ENCODE results near the gene SYCE1.
"Not testable (repeated sequence)": the region's sequence is repeated elsewhere in the genome, so short reads cannot be mapped to it uniquely, and the experiment has no call there.

Gene SYCE1

GRCh38 chr10:133557381-133557780 is 8.0 kb downstream of the SYCE1 start:
- no peak for DNase-seq

DNA sequence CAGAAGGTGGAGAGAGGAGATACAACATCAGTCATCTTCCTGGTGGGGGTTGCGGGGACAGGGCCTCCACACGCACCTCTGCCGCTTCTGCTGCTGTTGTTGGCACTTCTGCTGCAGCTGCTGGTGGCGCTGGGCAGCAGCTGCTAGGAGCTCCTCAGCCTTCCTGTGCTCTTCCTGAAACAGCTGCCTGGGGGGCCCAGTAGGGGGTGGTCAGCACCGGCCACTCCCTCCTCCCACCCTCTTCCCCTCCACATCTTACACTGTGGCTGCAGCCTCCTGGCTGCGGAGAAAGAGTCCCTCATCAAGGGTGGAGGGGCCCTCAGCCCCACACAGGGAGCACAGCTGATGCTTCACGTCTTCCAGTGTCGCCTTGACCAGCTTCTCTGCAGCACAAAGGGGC is 9.9 kb downstream of the SYCE1 start:
- no peak for DNase-seq

DNA sequence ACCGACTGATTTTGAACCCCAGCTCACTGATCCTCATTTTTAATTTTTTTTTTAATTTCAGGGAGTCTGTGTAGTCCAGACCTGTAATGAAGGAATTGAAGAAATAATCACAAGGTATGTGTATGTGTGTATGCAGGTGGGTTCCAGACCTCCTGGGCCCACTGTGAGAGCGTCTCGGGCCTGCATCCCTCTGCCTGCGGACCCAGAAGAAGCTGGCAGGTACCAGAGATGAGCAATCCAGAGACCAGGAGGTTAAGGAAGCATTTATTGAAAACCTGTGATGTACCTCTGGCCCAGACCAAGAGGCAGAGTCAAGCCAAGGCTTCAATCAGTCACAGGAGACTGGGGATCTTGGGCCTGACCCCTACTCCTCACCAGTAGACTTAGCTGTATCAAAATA is 10.8 kb downstream of the SYCE1 start:
- DNase-seq: no peak

- DNase-seq: no peak
Observed at GRCh38 chr10:133544506-133544905, 20.9 kb downstream of the SYCE1 start.

DNA sequence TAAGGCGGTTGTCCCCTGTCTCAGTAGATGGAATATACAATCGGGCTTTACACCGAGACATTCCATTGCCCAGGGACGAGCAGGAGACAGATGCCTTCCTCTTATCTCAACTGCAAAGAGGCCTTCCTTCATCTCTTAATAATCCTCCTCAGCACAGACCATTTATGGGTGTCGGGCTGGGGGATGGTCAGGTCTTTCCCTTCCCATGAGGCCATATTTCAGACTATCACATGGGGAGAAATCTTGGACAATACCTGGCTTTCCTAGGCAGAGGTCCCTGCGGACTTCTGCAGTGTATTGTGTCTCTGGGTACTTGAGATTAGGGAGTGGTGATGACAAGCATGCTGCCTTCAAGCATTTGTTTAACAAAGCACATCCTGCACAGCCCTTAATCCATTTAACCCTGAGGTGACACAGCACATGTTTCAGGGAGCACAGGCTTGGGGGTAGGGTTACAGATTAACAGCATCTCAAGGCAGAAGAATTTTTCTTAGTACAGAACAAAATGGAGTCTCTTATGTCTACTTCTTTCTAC is 23.9 kb downstream of the SYCE1 start:
- DNase-seq: not testable (repeated sequence)

DNA sequence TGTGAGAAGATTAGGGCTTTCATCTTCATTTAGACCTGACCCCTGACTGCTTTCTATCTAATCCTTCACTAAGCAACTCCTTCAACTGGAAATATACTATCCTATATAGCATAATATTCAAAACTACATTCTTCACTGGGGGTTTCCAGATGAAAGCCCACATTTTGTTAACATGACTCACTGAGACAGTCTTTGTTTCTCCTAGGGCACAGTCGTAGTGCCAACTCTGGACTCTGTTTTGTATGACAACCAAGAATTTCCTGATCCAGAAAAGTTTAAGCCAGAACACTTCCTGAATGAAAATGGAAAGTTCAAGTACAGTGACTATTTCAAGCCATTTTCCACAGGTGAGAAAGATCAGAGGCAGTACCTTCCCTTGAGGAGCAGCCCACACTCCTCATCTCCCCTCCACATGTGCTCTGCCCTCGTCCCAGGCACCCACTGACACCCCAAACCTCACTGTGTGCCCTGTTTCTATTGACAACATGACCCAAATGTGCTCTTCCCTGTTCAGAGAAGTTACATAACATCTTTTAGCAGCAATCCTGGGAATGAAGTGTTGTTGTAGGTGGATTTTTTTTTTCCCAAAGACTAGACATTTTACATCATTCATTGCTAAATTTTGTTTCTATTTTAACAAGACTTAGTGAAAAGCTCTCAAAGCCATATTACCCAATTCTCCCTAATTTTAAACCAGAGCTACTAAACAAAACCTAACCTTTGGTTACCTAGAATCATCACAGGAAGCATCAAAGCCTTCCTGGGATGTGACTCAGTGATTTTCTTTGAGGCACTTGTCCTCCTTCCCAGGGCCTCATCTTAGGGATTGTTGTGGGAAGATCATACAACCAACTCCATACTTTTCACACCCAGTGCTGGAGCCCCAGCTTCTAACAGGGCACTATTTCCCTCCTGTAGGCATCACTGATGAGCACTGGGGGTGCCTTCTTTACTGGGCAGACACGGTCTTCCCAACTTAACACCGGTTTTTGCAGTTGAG is 27.5 kb downstream of the SYCE1 start:
- DNase-seq: no peak

DNA sequence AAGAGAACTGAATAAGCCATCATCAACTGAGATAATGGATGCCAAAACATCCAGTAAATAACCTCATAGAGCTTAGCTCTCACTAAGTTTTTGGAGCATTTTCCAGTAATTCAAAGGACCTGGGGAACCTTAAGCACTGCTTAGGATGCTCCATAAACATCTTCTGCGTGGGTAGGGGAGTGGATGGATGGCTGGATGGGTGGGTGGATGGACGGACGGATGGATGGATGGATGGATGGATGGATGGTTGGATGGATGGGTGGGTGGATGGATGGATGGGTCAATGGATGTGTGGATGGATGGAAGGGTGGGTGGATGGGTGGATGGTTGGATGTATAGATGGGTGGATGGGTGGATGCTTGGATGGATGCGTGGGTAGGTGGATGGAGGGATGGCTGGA is 29.2 kb downstream of the SYCE1 start:
- no peak for DNase-seq

GRCh38 chr10:133534417-133534816 is 31.0 kb downstream of the SYCE1 start:
- no peak for DNase-seq

- DNase-seq: no peak
Observed at GRCh38 chr10:133532871-133533270, 32.5 kb downstream of the SYCE1 start.

- no peak for DNase-seq
Observed at GRCh38 chr10:133530506-133530905, 34.9 kb downstream of the SYCE1 start.

GRCh38 chr10:133529576-133529946 is 35.8 kb downstream of the SYCE1 start:
- DNase-seq: no peak

GRCh38 chr10:133528845-133529575 is 36.4 kb downstream of the SYCE1 start:
- peak; percentile 29 for DNase-seq

DNA sequence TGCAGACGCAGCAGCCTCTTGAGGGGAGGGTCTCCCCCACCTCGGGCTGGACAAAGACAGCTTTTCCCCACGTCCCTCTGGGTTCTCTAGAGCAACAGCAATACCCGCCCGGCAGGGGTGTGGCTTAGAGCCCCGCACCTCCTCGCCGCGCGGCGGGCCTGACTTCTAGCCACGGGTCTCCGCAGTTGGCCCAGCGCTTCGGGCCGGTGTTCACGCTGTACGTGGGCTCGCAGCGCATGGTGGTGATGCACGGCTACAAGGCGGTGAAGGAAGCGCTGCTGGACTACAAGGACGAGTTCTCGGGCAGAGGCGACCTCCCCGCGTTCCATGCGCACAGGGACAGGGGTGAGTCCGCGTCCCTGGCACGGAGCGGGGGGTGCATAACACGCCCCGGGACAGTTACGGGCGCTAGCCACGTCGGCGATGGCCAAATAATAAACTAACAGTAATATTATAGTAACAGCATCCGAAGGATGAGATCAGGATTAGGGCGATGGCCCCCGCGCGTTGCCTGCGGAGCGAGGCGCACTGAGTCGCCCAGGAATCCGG is 37.0 kb downstream of the SYCE1 start:
- peak; percentile 23 for DNase-seq

DNA sequence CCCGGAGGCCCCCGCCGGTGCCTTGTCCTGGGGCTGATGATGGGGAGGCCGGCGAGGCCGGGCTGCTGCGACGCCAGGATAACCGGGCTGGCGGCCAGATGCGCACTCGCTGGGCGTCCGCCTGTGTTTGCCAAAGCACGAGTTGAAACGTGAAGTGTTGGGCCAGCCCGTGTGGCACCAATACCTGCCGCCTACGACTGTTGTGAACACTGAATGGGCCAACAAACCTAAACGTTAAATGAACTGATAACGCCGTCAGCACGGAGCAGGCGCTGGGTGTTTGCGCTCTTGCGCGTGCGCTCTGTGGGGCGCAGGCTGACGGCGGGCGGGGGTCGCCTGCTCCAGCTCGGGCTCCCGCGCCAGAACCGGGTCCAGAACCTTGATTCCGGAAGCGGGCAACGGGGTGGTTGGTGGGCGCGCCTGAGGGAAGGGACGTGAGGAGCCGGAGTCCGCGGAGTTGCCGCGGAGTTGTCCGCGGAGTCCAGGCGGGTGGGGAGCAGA is 37.6 kb downstream of the SYCE1 start:
- DNase-seq: peak; percentile 24

- no peak for DNase-seq
Observed at GRCh38 chr10:133526957-133527588, 38.3 kb downstream of the SYCE1 start, which contains the start of gene CYP2E1. TSS of gene CYP2E1 (plus strand) at chr10:133527363. CDS start at chr10:133527396, 33 bp downstream.

DNA sequence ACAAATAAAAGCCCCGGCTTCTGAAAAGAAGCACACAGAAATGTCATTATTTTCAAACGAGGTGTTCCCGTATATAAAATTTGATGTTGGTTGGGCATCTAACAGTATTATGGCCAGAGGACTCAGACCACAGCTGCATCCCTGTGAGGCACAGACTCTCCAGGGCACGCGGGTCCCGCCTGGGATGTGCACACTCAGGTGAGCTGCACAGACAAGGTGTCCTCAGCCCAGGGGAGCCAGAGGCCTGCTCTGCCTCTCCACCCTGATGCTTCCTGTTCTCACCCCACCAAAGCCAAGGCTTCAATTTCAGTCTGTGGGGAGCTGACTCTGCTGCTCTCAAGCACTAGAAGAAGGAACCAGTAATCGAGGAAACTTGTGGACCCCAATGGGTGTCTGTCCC is 39.9 kb downstream of the SYCE1 start:
- no peak for DNase-seq

GRCh38 chr10:133523631-133524203 is 41.7 kb downstream of the SYCE1 start:
- DNase-seq: no peak

GRCh38 chr10:133520193-133520738 is 45.1 kb downstream of the SYCE1 start:
- peak; percentile 62 for DNase-seq

DNA sequence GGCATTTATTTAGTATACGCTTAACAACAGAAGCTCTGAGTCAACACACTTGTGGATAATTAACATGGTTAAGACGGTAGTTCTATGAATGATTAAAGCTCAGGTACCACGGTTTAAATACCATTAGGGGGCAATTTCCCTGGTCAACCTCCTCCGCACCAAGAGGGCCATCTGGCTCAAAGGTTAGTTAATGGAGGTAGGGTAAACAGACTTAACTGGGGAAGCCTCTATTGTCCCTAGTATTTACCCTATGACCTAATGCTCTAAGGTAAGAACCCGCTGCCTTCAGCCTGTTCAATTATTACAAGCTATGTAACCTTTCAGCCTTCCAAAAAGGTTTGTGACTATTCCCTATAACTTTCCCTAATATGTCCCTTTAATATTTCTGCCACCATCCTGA is 46.9 kb downstream of the SYCE1 start:
- DNase-seq: not testable (repeated sequence)

DNA sequence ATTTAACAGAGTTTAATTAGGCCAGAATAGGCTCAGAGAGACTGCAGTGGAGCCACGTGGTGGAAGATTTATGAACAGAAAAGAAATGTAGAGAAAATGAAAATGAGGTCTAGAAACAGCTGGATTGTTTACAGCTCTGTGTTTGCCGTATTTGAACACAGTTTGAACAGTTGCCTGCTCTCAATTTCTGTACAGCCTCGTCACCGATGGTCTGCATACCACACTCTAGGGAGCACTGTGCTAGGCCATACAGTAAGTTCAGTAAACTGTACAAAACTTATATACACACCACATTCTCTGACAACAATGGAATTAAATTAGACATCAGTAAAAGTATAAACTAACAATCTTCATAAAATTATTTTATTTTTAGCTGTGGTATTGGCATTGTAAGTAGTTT is 49.3 kb downstream of the SYCE1 start:
- DNase-seq: no peak

DNA sequence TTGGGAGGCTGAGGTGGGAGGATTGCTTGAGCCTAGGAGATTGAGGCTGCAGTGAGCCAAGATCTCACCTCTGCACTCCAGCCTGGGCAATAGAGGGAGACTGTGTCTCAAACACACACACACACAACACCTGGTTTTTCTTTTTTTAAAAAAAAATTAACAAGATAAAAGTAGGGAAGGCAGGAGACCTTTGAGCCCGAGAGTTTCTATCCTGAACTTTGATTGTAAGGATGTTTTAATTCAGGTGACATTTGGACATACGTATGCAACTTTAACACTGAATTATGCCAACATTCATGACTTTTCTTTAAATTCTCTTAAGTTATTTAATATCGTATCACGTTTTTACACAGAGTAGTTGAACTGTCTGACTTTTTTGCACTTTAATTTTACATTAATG is 49.9 kb downstream of the SYCE1 start:
- DNase-seq: no peak
